HG02840 (cell line): ENCODE measurements around the gene NOL8.

Experiments used
- ATAC-seq: cut with Tn5 transposase; IDR thresholded peaks from one replicate; pipeline ENCODE4 v1.9.1; 2021; ENCODE audit warnings: mild to moderate bottlenecking, moderate library complexity, moderate number of reproducible peaks; ENCODE audit not compliant: unreplicated experiment, low FRiP score

NOL8 gene

DNA sequence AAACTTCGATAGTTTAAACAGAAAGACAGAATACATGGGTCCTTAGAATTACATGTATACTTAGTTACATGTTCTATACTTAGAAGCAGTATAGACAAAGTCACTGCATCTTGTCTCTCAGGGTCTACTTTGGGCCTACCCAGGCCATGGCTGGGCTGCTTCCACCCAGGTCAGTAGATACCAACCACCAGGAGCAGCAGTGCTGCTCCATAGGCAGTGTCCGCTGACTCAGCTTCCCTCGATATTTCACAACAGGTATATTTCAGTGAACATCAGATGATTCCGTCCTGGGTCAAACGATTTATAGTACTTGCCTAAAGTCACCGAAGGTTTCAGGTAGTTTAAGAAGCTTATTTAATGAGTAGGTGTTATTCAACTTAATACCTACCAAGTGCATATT is 49.6 kb downstream of the NOL8 start:
- ATAC-seq = no peak

DNA sequence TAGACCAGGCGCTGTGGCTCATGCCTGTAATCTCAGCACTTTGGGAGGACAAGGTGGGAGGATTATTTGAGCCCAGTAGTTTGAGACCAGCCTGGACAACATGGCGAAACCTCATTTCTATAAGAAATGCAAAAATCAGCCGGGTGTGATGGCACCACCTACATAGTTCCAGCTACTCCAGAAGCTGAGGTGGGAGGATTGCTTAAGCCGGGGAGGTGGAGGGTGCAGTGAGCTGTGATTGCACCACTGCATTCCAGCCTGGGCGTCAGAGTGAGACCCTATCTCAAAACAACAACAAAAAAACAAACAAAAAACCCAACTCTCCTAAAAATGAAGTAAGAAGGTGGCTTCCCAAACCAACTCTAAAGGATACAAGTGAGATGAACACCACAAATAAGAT is 54.6 kb downstream of the NOL8 start:
- no peak for ATAC-seq

DNA sequence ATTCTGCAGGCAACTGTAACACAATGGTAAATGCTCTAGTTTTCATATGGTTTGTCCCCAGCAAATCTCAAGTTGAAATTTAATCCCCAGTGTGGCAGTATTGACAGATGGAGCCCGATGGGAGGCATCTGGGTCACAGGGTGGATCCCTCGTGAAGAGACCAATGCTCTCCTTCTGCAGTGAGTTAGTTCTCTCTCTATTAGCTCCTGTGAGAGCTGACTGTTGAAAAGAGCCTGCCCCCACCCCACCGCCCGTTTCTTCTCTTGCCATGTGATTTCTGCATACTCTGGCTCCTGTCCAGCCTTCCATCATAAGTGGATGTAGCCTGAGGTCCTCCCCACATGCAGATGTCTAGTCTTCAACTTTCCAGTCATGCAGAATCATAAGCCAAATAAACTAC is 58.7 kb downstream of the NOL8 start:
- no peak for ATAC-seq

DNA sequence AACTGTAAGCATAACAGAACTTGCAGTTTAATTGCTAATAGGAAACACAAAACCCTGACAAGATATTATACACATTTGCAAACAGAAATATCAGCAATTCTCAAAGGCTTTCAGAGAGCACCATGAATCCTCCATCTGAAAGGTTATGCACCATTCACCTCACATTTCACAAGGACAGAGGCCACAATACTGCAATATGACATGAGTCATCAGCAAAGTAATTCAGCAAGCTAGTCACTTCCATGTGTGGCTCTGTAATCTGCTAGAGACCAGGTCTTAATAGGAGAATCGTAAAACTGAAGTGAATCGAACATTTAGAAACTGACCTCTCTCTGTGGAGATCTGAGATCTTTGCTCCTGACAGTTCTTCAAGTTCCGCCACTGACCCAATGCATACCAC is 60.0 kb downstream of the NOL8 start:
- ATAC-seq = no peak

DNA sequence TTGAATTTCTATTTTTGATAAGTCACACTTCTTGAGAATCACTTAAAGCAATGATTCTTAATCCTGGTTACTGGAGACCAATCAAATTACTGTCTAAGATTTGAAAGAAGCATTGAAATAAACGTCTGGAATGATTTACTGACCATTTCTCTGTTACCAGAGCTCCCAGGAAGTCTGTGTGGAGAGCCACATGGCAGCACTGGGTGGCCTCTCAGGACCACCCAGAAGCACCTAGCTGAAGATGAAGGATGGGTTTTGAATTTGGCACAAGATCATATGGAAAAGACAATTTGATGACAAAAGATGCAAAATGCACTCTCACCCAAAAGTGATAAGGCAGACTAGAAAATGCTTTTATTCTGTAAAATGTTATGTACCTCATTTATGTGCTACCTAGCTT is 62.0 kb downstream of the NOL8 start:
- no peak for ATAC-seq

DNA sequence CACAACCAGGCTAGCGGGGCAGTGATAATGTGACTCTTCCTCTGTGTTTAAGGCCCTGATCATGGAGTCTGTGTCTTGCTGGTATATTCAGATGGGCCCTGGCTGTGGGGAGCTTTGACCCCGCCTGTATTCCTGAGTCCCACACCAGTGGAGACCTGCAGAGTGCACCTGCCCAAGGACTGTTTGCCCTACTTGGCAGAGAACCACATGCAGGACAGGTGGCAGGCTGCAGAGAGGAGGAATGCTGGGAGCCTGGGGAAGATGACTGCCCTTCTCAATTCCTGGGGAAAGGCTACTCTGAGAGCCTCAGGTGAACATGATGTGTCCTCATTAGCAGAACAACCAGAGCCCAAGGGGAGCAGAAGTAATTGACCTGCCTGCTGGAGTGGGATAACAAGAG is 67.8 kb downstream of the NOL8 start:
- no peak for ATAC-seq

DNA sequence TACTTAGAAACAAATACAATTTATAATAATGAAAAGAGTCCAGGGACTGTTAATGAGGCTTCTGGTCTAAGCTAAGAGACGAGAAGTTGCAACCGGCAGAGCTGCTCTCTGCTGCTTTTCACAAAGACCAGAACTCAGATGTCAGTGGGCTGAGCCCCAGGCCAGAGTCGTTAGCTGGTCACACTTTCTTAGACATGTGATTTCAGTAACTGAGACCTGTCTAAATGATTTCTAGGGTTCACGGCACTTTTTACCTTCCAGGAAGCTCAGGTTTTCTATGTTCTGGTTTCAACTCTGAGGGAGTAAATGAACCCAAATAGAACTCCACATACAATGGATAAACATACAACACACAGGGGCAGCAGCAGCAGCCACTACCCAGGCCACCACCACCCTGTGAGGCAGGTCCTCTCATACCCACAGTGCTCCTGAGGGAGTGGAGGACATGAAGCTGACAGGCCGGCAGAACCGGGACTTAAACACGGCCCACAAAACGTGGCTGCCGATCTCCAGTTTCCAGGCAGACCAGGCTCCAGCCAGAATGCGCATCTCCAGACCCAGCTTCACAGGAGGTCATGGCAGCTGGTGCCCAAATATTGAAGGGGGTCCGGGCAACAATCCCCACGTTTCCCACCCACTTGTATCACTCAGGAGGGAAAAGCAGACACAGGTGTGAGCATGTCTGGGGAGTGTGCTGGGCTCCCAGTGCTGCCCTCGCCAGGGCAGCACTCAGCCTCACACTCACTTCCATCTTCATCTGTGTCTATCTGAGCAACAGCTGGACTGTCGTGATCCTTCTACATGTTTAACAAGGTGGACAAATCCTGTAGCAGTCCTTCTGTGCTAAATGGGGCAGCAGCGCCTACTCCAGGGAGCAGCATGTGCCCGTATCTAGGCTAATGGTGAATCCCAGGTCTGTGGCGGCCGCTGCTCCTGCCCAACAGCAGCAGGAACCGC is 70.5 kb downstream of the NOL8 start:
- no peak for ATAC-seq

DNA sequence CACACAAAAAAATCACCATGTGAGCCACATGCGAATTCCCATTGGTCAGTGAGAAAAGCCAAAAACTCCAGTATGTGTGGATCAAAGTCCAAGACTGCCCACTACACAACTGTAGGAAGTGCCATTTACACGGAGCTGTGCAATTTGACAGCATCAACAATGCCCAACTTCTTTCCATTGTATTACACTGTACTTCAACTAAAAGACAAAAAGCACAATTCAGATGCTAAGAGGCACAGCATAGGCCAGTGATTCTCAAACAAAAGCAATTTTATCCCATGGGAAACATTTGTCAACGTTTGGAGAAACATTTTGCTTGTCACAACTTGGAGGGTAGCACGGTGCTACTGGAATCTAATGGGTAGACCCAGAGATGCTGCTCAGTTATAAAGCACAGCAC is 71.5 kb downstream of the NOL8 start:
- ATAC-seq = no peak

DNA sequence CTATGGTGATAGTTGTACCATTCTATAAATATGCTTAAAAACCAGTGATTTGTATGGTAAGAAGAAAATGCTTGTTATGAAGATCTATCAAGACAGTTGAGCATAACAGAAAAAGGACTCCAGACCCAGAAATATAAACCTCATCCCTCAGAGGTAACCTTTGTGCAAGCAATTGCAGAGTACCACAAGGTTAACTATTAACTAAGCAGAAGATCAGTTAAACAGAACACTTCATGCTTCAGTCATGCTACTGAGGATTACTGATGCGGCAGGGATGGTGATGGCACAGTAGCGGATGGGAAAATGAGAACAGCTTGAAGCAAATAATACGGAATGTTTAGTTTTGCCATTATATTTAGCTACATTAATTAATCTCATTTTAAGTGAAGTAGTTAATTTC is 77.2 kb downstream of the NOL8 start:
- no peak for ATAC-seq
